Measurements from ENCODE around the gene NAT10.
"Not testable (repeated sequence)": the region's sequence is repeated elsewhere in the genome, so short reads cannot be mapped to it uniquely, and the experiment has no call there.

The NAT10 gene

DNA sequence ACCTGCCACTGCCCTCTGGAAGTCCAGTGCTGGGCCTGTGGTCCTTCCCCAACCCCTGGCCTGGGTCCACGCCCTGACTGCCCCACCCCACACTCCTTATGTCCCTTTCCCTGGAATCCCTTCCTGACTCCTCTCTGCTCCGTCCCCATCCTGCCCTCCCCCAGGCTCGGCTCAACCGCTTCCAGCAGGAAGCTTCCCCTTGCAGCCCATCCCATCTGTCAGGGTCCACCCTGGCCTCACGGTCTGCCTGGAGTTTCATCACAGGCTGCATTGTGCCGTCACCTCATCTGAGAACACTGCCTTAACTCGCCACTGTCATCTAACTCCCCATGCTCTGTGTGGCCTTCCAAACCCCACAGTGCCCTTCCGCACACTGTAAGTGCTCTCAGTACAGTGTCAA lies 64.3 kb downstream of the NAT10 start:
- DNase-seq: no peak

DNA sequence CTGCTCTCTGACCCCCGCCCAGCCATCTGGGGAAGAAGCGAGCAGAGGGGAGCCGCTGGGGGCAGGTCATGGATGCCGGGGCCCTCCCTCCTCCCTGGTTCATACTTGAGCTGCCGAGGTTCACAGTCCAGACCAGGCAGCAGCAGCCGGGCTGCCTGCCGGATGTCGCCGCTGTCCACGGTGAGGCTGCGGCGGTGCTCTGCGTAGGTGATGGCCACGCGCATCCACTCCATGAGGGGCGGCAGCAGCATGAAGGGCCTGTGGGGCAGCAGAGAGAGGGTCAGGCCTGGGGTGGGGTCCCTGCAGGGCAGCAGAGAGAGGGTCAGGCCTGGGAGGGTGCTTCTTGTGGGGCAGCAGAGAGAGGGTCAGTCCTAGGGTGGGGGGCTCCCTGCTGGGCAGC lies 67.6 kb downstream of the NAT10 start:
- DNase-seq: no peak

DNA sequence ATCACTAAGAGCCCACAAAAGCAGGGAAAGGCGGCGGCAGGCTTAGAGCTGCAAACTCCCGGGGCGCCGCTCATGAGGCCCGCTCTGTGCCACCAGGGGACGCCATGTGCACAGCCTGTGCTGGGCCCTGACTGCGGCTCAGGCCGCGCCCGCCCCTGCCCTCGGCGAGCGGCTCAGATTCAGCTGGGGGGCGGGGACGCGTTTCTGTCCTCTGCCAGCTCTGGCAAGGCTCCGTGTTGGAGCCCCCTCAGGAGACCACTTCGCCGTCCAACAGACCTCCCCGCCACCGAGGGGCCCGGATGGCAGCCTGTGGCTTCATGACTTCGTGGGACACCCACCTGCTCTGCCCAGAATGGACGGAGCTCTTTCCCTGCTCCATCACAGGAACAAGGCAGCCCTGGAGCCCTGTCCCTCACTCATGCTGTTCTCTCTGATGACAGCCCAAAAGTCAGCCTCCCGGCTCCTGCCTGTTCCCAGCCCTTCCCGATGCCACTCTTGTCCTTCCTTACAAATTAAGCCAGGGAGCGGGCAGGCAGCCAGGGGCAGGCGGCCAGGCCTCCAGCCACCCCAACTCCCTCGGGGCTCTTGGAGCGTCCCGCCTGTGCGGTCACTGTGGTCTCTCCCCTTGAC lies 69.1 kb downstream of the NAT10 start:
- DNase-seq: no peak

DNA sequence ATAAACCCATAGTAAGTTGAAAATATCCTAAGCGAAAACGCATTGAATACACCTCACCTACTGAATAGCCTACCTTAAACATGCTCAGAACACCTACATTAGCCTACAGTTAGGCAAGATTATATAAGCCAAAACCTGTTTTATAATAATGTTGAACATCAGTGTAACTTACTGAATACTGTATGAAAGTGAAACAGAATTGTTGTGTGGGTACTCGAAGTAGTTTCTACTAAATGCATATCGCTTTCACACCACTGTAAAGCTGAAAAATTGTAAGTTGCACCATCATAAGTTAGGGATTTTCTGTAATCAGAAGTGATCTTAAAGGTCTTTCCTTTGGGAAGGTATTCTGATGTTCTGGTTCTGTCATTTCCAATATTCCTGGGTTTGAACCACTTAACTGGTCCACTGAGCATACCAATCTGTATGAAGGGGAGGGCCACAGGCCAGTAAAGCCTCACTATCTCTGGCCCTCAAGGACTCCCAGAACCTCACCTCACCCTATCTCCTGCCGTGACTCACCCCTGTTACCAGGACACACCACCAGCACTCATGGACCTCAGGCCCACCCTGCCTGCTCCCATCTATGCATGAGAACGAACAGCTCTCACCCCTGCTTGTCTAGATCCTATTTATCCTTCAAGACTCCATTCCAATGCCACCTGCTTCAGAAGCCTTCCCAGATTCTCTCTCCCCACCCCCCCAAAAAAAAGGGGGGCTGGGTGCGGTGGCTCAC lies 70.0 kb downstream of the NAT10 start:
- DNase-seq: no peak

DNA sequence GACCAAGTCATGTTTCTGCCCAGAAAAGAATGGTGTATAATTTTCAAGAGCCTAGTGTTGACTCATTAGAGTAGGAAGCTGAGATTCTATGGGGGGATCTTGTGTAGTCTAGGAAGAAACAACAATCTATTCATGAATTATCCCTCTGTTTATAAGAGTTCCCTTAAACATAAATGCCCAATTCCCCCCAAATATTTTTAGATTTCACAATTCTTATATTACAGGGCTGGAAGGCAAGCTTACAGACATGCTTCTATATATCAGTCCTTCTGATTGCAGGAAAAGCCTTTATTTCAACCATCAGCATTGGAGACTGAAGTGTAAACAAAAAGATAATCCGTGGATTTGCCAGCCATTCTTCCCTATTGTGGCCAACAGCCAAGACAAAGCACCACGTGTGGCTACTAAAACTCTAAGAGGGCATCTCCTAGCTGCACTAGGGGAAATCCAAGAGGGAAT lies 71.4 kb downstream of the NAT10 start:
- no peak for DNase-seq

DNA sequence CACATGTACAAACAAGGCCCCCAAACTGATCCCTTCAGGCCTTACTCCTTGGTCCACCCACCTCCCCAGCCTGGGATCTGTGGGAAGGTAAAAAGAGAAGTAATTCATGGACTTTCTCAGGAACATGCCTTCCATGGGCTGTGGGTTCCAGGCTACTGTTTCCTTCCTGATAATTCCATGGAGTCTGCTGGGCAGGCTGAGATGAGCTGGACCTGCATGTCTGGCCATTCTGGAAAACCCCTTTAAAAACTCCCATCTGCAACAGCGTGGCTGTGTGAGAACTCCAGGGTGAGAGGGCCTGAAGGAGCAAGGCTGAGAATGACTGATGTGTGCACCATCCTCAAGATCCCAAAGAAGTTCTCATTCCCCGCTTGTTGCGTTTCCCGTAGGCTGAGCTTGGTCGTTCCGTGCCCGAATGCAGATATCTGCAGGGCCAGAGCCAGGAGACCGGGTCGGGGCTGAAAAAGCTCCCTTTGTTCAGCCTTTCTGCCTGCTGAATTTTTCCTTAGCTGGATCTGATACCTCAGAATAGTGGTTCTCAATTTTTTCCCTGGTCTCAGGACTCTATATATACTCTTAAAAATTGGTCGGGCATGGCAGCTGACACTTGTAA lies 72.9 kb downstream of the NAT10 start:
- DNase-seq: no peak

DNA sequence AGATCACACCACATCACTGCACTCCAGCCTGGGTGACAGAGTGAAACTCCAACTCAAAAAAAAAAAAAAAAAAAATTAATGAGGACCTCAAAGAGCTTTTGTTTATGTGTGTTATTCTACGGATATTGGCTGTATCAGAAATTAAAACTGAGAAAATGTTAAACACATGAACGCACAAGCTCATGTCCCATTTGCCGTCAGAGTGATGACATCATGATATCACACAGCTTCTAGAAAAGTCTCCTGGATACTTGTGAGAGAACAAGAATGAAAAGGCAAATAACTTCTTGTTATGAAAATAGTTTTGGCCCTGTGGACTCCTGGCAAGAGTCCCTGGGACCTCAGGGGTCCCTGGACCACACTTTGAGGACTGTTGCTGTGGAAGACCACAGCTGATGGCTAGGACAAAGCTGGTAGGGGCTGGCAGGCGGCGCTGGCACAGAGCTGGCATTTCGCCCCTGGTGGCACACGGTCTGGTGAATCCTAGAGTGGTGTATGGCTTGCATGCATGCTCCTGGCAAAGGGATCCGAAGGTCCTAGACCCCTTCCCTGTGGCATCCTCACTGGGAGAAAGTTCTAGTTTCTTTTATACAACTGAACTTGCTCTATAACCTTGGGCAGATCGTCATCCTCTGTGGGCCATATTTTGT lies 73.7 kb downstream of the NAT10 start:
- no peak for DNase-seq

DNA sequence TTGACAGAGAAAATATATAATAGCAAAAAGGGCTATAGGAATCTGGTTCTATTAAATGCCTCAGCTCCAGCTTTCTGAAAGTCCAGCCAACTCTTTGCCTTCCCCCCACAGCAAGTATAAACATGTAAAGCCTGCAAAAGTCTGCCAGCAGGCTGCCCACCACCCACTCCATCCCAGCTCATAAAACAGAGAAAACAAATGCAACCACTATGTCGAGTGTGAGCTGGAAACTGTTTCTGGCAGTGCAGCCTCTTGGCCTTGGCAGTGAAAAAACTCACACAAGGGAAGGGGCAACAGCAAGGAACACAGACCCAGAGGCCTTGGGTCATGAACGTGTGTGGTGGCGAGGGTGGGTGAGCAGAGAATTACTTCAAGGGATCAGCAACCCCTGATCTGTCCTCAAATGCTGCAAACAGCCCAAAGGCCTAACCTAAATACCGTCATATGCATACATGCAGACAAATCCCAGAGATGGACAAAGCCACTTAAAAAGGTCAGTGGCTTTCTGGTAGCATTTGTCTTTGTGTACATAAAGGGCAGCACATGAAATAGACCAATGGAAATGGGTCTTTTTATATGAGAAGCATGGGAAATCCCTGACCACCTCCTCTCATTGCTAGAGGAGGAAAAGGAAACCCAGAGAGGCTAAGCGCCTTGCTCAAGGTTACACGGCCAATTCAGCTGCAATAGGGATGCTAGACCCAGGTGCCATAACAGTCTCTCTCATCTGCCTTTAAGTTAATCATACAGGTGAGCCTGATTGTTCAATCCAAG lies 74.8 kb downstream of the NAT10 start:
- DNase-seq: no peak

DNA sequence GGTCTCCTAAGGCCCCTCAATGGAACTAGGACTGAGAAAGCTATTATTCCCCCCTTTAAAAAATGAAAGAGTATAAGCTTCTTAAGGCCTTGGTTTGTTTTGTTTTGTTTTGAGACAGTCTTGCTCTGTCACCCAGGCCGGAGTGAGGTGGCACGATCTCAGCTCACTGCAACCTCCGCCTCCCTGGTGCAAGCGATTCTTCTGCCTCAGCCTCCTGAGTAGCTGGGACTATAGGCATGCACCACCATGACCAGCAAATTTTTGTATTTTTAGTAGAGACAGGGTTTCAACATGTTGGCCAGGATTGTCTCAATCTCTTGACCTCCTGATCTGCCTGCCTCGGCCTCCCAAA lies 75.4 kb downstream of the NAT10 start:
- DNase-seq: not testable (repeated sequence)

DNA sequence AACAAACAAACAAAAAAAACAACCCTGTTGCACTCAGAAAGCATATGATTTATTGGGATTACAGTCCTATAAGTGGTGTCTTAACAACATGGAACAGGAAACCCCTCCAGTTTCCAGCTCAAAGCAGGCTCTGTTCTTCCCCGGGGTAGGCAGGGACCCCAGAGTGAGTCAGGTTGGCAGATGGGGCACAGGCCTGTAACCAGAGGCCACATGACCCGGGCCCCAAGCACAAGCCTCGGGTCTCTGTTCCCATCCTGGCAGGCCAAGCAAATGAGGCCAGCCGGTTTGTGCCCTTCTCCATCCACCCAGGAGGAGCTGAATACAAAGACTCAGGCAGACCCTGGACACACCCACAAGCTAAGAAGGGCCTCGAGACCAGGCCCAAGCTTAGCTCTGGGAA lies 75.8 kb downstream of the NAT10 start:
- no peak for DNase-seq

DNA sequence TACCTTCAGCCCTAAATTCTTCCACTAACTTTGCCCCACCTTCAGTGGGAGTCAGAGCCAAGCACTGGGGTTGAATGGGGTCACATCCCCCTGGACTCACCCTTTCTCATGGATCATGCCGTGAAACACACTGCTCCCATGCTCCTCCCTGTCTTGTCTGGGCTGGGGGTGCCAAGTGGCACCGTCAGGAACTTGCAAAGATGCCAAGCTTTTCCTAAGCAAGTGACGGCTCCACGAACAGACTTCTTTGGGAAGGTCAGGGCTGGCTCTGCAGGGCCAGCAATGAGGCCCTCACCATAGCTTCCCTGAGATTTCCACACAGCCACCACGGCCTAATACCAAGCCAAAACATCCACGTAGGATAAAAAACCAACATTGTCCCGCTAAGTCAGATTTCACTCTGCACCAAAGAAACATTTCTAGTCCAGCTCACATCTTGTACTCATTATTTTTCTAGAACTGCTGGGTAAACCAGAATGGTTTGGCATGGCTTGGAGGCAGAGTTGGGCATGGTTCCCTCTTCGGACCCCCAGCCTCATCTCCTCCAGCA lies 76.5 kb downstream of the NAT10 start:
- DNase-seq: no peak

DNA sequence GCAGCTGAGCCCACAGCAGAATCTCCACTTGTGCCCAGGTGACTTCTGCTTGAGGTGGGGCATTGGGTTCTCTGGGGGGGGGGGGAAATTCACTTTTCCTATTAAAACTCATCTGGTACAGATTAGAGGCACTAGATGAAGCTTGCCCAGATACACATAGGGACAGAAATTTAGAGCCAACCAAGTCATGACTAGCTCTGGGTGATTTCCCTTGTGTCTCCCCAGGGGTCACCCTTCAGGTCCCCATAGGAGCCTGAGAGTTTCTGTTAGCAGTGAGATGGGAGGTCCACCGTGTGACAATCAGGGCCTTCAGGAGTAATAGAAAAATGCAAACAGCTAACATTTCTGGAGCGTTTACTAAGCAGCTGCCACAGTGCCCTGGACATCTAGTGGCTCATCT lies 77.0 kb downstream of the NAT10 start:
- DNase-seq: no peak

DNA sequence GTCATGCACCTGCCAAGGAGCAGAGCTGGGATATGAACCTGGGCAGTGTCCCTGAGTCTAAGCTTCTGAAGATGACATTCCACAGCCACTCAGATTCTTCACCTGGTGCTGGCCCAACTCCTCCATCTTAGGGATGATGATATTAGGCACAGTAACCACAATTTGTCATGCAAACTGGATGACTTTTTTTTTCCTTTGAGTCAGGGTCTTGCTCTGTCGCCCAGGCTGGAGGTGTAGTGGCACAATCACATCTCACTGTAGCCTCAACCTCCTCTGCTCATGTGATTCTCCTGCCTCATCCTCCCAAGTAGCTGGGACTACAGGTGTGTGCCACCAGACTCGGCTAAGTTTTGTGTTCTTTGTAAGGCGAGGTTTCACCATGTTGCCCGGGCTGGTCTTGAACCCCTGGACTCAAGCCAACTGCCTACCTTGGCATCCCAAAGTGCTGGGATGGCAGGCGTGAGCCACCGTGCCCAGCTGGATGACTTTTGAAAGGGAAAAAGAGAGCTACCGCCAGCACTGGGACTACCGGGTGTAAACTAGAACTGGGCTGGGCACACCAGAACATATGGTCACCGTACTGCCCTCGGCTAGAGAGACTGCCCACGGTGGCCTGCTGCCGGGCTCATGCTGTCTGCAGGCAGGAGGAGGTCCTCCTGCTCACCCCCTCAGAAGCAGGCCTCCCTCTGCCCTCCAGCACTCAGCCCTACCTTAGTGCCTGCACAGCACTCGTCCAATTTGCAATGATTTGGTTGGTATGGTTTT lies 77.7 kb downstream of the NAT10 start:
- no peak for DNase-seq

DNA sequence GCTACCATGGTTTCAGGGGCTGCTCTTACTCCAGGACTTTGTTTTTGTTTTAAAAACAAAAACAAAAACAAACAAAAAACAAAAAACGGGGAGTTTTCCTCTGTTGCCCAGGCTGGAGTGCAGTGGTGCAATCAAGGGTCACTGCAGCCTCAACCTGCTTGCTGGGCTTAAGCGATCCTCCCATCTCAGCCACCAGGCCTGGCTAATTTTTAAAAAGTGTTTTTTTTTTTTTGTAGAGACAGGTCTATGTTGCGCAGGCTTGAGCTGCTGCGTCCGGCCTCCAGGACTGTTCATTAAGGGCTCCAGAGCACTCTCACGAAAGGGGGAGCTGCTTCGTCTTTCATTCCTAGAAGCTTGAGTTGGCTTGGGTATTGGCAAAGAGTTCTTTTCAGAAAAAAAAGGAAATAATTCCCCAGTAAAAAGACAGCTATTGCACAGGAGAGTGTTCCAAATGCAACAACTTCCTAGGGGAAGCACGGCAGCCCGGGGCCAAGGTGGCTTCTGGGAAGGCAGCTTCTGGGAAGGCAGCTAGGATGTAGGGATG lies 78.5 kb downstream of the NAT10 start:
- DNase-seq: no peak

DNA sequence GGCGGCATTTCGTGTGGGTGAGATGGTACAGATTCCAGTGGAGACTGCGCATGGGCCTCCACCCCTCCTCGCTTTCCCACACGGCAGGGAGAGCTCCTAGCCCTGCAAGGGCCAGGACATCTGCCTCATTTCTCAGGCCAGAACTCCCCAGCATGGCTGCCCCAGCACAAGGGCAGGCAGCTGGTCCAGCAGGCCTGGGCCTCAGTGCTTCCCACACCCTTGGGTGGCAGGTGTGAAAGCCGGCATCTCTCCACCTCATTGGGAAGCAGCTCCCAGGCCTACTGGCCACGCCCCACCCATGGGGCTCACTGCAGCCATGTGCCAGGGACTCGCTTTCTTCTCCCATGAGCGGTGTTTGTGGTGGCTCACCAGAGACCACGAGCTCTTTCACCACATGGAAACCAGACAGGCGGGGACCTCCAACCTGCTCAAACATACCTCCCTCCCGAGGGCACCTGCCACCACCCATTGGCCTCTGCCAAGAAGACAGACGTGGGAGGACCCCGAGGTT lies 79.1 kb downstream of the NAT10 start:
- DNase-seq: no peak

DNA sequence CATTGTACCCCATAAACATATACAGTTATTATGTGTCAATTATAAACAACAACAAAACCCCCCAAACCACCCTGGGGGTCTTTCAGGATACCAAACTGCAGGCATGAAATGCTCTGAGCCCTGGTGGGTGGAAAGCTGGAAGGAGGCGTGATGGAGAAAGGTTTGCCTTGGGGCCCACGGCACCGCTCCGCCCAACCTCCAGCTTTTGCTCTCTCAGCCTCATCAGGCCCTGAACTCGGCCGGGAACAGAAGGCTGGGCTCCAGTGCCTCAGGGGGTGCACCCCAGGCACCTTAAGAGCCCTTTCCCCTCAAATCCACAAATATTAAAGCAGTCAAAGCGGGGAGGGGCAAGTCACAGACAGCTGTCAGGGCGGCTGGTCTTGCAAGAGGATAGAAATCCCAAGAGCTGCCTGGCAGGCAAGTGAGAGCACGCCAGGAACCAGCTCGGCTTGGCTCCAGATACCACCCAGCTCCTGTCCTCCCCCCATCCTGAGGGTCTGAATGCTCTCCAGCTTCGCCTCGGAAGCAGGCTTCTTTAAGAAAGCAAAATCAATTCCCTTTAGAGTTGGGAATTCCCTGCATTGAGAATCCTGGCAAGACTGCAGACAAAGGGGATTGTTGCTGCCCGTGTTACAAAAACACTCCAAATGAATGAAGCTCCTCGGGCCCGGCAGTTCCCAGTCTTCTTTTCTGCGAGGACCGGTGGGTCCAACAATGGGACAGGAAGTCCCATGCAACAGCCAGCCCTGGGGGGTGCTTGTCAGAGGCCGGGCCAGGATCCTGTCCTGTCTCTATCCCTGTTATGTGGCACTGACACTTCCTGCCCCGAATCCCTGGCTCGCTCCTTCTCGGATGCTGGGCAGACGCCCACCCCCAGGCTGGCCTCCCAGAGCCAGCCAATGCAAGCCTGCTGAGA lies 80.8 kb downstream of the NAT10 start:
- no peak for DNase-seq

DNA sequence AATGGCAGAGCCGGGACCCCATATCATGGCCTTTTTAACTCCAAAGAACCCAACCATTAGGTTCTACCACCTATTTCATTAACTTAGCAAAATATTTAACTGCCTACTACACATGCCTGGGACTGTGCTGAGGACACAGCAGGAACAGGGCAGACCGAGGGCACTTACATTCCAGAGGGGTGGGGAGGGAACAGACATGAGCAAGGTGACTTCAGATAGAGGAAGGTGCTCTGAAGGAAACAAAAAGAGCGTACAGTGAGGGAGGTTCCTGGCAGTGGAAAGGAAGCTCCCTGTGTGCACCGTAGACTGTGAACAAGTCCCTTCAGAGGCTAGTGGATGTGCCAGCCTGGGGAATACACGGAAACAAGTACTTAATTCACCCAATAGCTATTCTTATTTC lies 82.8 kb downstream of the NAT10 start:
- DNase-seq: no peak

DNA sequence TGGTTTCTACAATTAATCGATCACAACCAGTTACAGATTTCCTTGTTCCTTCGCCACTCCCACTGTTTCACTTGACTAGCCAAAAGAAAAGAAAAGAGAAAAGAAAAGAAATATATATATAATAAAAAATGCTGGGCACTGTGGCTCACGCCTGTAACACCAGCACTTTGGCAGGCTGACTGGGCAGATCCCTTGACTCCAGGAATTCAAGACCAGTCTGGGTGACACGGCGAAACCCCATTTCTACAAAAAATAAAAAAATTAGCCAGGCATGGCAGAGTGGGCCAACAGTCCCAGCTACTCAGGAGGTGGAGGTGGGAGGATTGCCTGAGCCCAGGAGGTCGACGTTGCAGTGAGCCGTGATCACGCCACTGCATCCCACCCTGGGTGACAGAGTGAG lies 83.8 kb downstream of the NAT10 start:
- no peak for DNase-seq

DNA sequence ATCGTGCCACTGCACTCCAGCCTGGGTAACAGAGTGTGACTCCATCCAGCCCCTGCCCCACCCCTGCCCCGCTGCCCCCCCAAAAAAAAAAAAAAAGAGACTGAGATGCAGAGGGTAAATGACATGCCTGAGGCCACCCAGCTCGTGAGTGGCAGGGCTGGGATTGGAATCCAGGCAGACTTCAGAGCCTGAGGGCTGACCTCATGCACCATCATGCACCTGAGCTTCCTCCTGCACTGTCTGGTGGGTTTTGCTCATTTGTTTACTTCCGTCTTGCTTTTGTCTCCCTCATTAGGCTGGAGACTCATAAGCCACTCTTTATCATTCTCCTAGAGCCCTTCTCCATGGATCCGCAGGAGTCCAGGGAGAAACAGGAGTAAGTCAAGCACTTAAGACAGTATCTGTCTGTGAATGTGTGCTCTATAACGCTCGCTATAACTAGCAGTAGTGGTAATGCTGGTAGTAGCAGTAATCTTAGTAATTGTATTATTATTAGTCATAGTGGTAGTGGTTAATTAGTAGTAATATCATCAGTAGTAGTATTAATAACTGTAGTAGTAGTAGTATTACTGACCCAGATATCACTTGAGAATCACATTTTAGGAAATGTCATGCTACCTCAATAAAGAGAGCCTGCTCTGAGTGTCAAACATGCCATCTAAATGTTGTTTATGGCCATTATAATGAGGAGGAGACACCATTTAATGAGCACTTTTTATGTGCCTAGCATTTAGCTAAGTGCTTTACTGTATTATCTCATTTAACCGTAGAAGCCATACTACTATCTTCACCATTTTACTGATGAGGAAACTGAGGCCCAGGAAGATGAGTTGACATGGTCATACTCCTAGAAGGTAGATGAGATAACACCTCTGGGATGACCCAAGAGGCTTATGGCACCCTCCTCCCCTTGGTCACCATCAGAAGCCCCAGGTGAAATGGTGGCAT lies 85.0 kb downstream of the NAT10 start:
- DNase-seq: no peak
